ENCODE results near the gene ZNF853.
"Not testable (repeated sequence)": the region's sequence is repeated elsewhere in the genome, so short reads cannot be mapped to it uniquely, and the experiment has no call there.

ZNF853 gene

GRCh38 chr7:6614953-6615722 lies at the start of gene ZNF853:
TSS of gene ZNF853 (plus strand) at chr7:6615610. CDS start at chr7:6616175, 565 bp downstream.
- ATAC-seq (peak; percentile 37), DNase-seq (no peak)

GRCh38 chr7:6565655-6566054 lies 49.8 kb upstream of the ZNF853 start:
- ATAC-seq (no peak), DNase-seq (no peak)

- ATAC-seq (no peak), DNase-seq (no peak)
Measured at GRCh38 chr7:6567886-6568285, 47.5 kb upstream of the ZNF853 start.

- ATAC-seq, result peak; percentile 30
- no peak for DNase-seq
Measured at GRCh38 chr7:6571160-6571779, 44.1 kb upstream of the ZNF853 start.

GRCh38 chr7:6575281-6576023 lies 40.0 kb upstream of the ZNF853 start:
- no peak for DNase-seq
- no peak for ATAC-seq

GRCh38 chr7:6576024-6576866 lies 39.2 kb upstream of the ZNF853 start:
- DNase-seq, result peak; percentile 16
- no peak for ATAC-seq

GRCh38 chr7:6576867-6577368 lies 38.5 kb upstream of the ZNF853 start:
- peak; percentile 19 for DNase-seq
- ATAC-seq, result not testable (repeated sequence)

- DNase-seq, result peak; percentile 94
Measured at GRCh38 chr7:6577369-6578113, 37.9 kb upstream of the ZNF853 start, which contains the start of gene ZDHHC4. TSS of gene ZDHHC4 (plus strand) at chr7:6577454. CDS start at chr7:6580562, 3,108 bp downstream.

GRCh38 chr7:6578114-6579084 lies 37.0 kb upstream of the ZNF853 start:
- ATAC-seq (no peak), DNase-seq (no peak)

More at GRCh38 chr7:6577369-6578113, 37.9 kb upstream of the ZNF853 start, which contains the start of gene ZDHHC4:
- ATAC-seq, result peak; percentile 99

GRCh38 chr7:6579446-6579845 lies 36.0 kb upstream of the ZNF853 start:
- ATAC-seq (no peak), DNase-seq (no peak)

- DNase-seq, ATAC-seq: not testable (repeated sequence)
Measured at GRCh38 chr7:6585746-6586432, 29.5 kb upstream of the ZNF853 start.

- no peak for DNase-seq
- no peak for ATAC-seq
Measured at GRCh38 chr7:6588566-6588965, 26.8 kb upstream of the ZNF853 start.

- ATAC-seq (no peak), DNase-seq (no peak)
Measured at GRCh38 chr7:6589151-6589828, 26.1 kb upstream of the ZNF853 start.

- peak; percentile 89 for DNase-seq
- ATAC-seq, result peak; percentile 94
Measured at GRCh38 chr7:6589829-6590644, 25.4 kb upstream of the ZNF853 start, which contains the start of gene INTS15. TSS of gene INTS15 (plus strand) at chr7:6590021. CDS start at chr7:6590284, 263 bp downstream.

GRCh38 chr7:6590645-6591110 lies 24.7 kb upstream of the ZNF853 start:
- peak; percentile 3 for ATAC-seq

GRCh38 chr7:6600093-6600492 lies 15.3 kb upstream of the ZNF853 start:
- DNase-seq (no peak), ATAC-seq (no peak)

More at GRCh38 chr7:6590645-6591110, 24.7 kb upstream of the ZNF853 start:
- DNase-seq, result no peak

GRCh38 chr7:6604458-6604857 lies 11.0 kb upstream of the ZNF853 start:
- ATAC-seq, result no peak
- no peak for DNase-seq
